ENCODE results near the gene PACS1.
"Not testable (repeated sequence)": the region's sequence is repeated elsewhere in the genome, so short reads cannot be mapped to it uniquely, and the experiment has no call there.

Gene PACS1

GRCh38 chr11:66230156-66230555 lies 160.1 kb downstream of the PACS1 start:
- DNase-seq, result no peak

- no peak for DNase-seq
Observed at GRCh38 chr11:66230978-66231377, 160.9 kb downstream of the PACS1 start.

GRCh38 chr11:66231561-66231960 lies 161.5 kb downstream of the PACS1 start:
- DNase-seq, result no peak

GRCh38 chr11:66232769-66233168 lies 162.7 kb downstream of the PACS1 start:
- DNase-seq, result no peak

- no peak for DNase-seq
Observed at GRCh38 chr11:66233301-66233700, 163.2 kb downstream of the PACS1 start.

- DNase-seq, result no peak
Observed at GRCh38 chr11:66235141-66235540, 165.1 kb downstream of the PACS1 start.

GRCh38 chr11:66237867-66238266 lies 167.8 kb downstream of the PACS1 start:
- no peak for DNase-seq

- DNase-seq, result no peak
Observed at GRCh38 chr11:66238786-66239413, 168.8 kb downstream of the PACS1 start.

- no peak for DNase-seq
Observed at GRCh38 chr11:66239511-66239910, 169.4 kb downstream of the PACS1 start.

GRCh38 chr11:66239998-66240780 lies 170.1 kb downstream of the PACS1 start:
- no peak for DNase-seq

GRCh38 chr11:66240781-66241136 lies 170.7 kb downstream of the PACS1 start:
- no peak for DNase-seq

- no peak for DNase-seq
Observed at GRCh38 chr11:66242095-66242765, 172.2 kb downstream of the PACS1 start.

- DNase-seq, result no peak
Observed at GRCh38 chr11:66243782-66244535, 173.9 kb downstream of the PACS1 start.

- DNase-seq, result no peak
Observed at GRCh38 chr11:66247295-66247694, 177.2 kb downstream of the PACS1 start.

GRCh38 chr11:66247801-66248200 lies 177.7 kb downstream of the PACS1 start:
- DNase-seq, result no peak

GRCh38 chr11:66248903-66249302 lies 178.8 kb downstream of the PACS1 start:
- no peak for DNase-seq

- no peak for DNase-seq
Observed at GRCh38 chr11:66251809-66252208, 181.7 kb downstream of the PACS1 start.

- DNase-seq, result not testable (repeated sequence)
Observed at GRCh38 chr11:66253081-66253480, 183.0 kb downstream of the PACS1 start.

- DNase-seq, result no peak
Observed at GRCh38 chr11:66258473-66258893, 188.4 kb downstream of the PACS1 start.

GRCh38 chr11:66259225-66259624 lies 189.2 kb downstream of the PACS1 start:
- DNase-seq, result no peak

- no peak for DNase-seq
Observed at GRCh38 chr11:66259956-66260355, 189.9 kb downstream of the PACS1 start.

- DNase-seq, result no peak
Observed at GRCh38 chr11:66261578-66261977, 191.5 kb downstream of the PACS1 start.

- no peak for DNase-seq
Observed at GRCh38 chr11:66262191-66262590, 192.1 kb downstream of the PACS1 start.
